B cell (primary cell): ENCODE data around the gene AP3D1. TPM values are rescaled to one million over a fixed set of nuclear protein-coding genes. Genes with fewer than 3 reads are reported as not detected.

Source experiments
- ATAC-seq: fragments of 200-7000 bp; cut with Tn5 transposase; one replicate; pipeline ENCODE4 v1.10.0; 2021; ENCODE audit warnings: low read depth, mild to moderate bottlenecking, moderate number of reproducible peaks, moderate library complexity
- CTCF ChIA-PET: fragments of 350-600 bp; sonication (Branson Sonifier 250); formaldehyde crosslinking; loops from one replicate; lab custom pipeline; 2021; ENCODE audit warnings: antibody characterized with exemption, inconsistent platforms; lab: Charles Lee
- POLR2A ChIA-PET: fragments of 350-600 bp; sonication (Branson Sonifier 250); formaldehyde crosslinking; loops from one replicate; lab custom pipeline; 2021; ENCODE audit warnings: antibody characterized with exemption; lab: Charles Lee
- DNase-seq: peaks from one replicate; pipeline ENCODE4 v3.0.0; 2013
- H2AFZ ChIP-seq: 2 replicates; pipeline ENCODE4 v1.6.1; 2012; ENCODE audit warnings: mild to moderate bottlenecking, low read depth, low read length; ENCODE audit not compliant: insufficient read depth, poor library complexity, severe bottlenecking
- H3K27ac ChIP-seq, 2 donors: 1 replicate in 1 of 2; 2 replicates in 1 of 2; pipeline ENCODE4 v1.5.1; 2012 to 2013; ENCODE audit warnings: low read length in 2 of 2, mild to moderate bottlenecking in 2 of 2, moderate library complexity in 1 of 2
- H3K27me3 ChIP-seq, 4 experiments: fragments of 200-600 bp in 1 of 4; sonication (generic) in 1 of 4; replicated peaks in 1 of 4; 1 replicate in 2 of 4; 2 replicates in 2 of 4; pipeline versions ENCODE4 v1.6.1 to v1.7.0; 2013 to 2016; ENCODE audit warnings: low read length in 3 of 4, mild to moderate bottlenecking in 2 of 4, mixed read lengths in 1 of 4, moderate library complexity in 1 of 4; ENCODE audit not compliant: insufficient read depth in 4 of 4, control insufficient read depth in 3 of 4; ENCODE audit errors: control extremely low read depth in 1 of 4
- H3K36me3 ChIP-seq, 2 experiments: replicated peaks in 1 of 2; 1 replicate in 1 of 2; 2 replicates in 1 of 2; pipeline versions ENCODE4 v1.6.1 to v1.7.1; 2013; ENCODE audit warnings: low read length in 1 of 2; ENCODE audit not compliant: insufficient read depth in 2 of 2, control insufficient read depth in 1 of 2; ENCODE audit errors: control extremely low read depth in 1 of 2, extremely low read depth in 1 of 2
- H3K4me1 ChIP-seq, 2 donors: fragments of 200-600 bp in 1 of 2; sonication (generic) in 1 of 2; 1 replicate in 1 of 2; 2 replicates in 1 of 2; pipeline versions ENCODE4 v1.5.1 to v1.6.1; 2013 to 2017; ENCODE audit warnings: low read length in 2 of 2; ENCODE audit not compliant: control insufficient read depth in 2 of 2, insufficient read depth in 2 of 2
- H3K4me2 ChIP-seq: replicated peaks from 2 replicates; pipeline ENCODE3; 2012; ENCODE audit warnings: mild to moderate bottlenecking, low read depth, low read length; ENCODE audit not compliant: poor library complexity, severe bottlenecking
- H3K4me3 ChIP-seq, 5 experiments: fragments of 200-600 bp in 1 of 5; sonication (generic) in 1 of 5; 1 replicate in 3 of 5; 2 replicates in 2 of 5; pipeline versions ENCODE4 v1.5.1 to v1.7.0; 2011 to 2016; ENCODE audit warnings: low read length in 4 of 5, mild to moderate bottlenecking in 4 of 5, low read depth in 2 of 5, control low read depth in 1 of 5, moderate library complexity in 1 of 5; ENCODE audit not compliant: insufficient read depth in 1 of 5; ENCODE audit errors: control extremely low read depth in 1 of 5, extremely low read depth in 1 of 5
- H3K79me2 ChIP-seq: fragments of 200-600 bp; sonication (generic); one replicate; pipeline ENCODE4 v1.6.0; 2016; ENCODE audit warnings: low read length; ENCODE audit not compliant: control insufficient read depth, insufficient read depth
- H3K9ac ChIP-seq: fragments of 200-600 bp; sonication (generic); 2 replicates; pipeline ENCODE4 v1.6.1; 2017; ENCODE audit warnings: mild to moderate bottlenecking, low read length, moderate library complexity
- H3K9me3 ChIP-seq, 3 donors: one replicate each; pipeline versions ENCODE4 v1.6.1 to v1.7.1; 2013; ENCODE audit warnings: low read length in 2 of 3; ENCODE audit not compliant: control insufficient read depth in 2 of 3, insufficient read depth in 1 of 3; ENCODE audit errors: control extremely low read depth in 1 of 3
- H4K20me1 ChIP-seq: 2 replicates; pipeline ENCODE4 v1.6.0; 2012; ENCODE audit warnings: mild to moderate bottlenecking, low read length; ENCODE audit not compliant: insufficient read depth, control insufficient read depth, poor library complexity, severe bottlenecking
- H3K27ac Mint-ChIP-seq: one replicate; pipeline ENCODE4 v1.8.0; 2021; ENCODE audit warnings: mixed read lengths
- H3K27me3 Mint-ChIP-seq: one replicate; pipeline ENCODE4 v1.8.0; 2021; ENCODE audit warnings: mixed read lengths
- H3K4me1 Mint-ChIP-seq: one replicate; pipeline ENCODE4 v1.8.0; 2021; ENCODE audit warnings: mixed read lengths
- H3K4me3 Mint-ChIP-seq: one replicate; pipeline ENCODE4 v1.8.0; 2021; ENCODE audit warnings: mixed read lengths
- H3K9me3 Mint-ChIP-seq: one replicate; pipeline ENCODE4 v1.8.0; 2022; ENCODE audit warnings: mixed read lengths; ENCODE audit not compliant: insufficient read depth
- EZH2 ChIP-seq: IDR thresholded peaks from 2 replicates; pipeline ENCODE4 v1.6.1; 2012; ENCODE audit warnings: borderline replicate concordance, low read depth, mild to moderate bottlenecking, moderate library complexity, low read length; ENCODE audit not compliant: insufficient read depth, poor library complexity, severe bottlenecking
- WGBS: methylation state at CpG from one replicate; pipeline ENCODE4 v1.1.5; 2013; ENCODE audit warnings: missing lambda C conversion rate; ENCODE audit not compliant: insufficient coverage; 5-methylcytosine and 5-hydroxymethylcytosine counted together
- intact Hi-C: fragments of 100-400 bp; cut with micrococcal nuclease; formaldehyde crosslinking; loops from one replicate; pipeline ENCODE4 v1.10.0; 2022
- polyA plus RNA-seq: library from polyadenylated mRNA; depleted of rRNA; stranded (reverse); fragments of >200 nt; gene quantifications from 2 replicates; pipeline ENCODE4 v1.2.3, GENCODE V29; 2012
- total RNA-seq, 2 donors: library from RNA; stranded (reverse); fragments of 120-200 nt in 1 of 2; gene quantifications; 1 replicate in 1 of 2; 2 replicates in 1 of 2; pipeline versions ENCODE4 v1.2.3 to v1.2.4, GENCODE V29; 2013 to 2022
- TF ChIP-seq, protein P1 (sequence below): fragments of 200-600 bp; IDR thresholded peaks from one replicate; pipeline ENCODE4 v1.8.0; 2022; ENCODE audit warnings: antibody characterized with exemption, mild to moderate bottlenecking

Gene AP3D1
- total and polyA plus RNA-seq, 2 donors (not counting 1 experiment from before 2014, with no cell fraction given), result 96.4 to 114 TPM

DNA sequence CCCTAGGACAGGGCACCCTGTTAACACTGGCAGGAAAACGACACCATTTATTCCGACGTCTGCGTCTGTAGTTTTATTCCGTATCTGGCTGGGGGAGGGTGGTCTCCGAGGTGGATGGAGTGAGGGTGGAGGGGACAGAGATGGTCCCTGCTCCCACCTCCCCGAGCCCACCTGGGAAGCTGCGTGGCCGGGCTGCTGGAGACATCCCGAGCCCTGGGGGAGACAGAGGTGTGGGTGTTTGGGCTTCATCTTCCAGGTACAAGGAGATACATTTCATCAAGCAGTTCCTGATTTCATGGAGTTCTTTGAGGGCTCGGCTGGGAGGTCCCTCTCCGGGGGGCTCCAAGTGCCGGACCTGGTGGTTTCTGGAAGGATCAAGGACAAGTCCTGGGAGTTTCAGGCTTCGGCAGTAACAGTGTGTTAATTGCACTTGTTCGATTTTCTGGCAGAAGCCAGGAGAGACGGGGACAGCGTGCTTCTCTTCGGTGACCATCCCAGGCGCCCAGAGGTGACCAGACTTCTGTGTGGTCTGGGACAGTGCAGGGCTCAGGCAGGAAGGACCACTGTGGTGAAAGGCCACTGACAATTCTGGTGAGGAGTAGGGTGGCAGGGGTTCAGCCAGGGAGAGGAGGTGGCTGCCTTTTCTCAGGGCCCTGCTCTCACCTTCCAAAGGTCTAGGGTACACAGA lies 80.2 kb downstream of the AP3D1 start:
- peak overlapping the region in 1 of 2 donors; percentile 21 for H3K27ac ChIP-seq
- Mint-ChIP-seq H3K4me3 (no peak overlapping the region), H3K9me3 (no peaks in the 10 kb centered on the region), H3K4me1 (peaks cover 58% of the 10 kb centered on the region), H3K27me3 (no peaks in the 10 kb centered on the region), H3K27ac (peak overlapping the region; percentile 69)
- no peak for ATAC-seq
- H2AFZ ChIP-seq, result no peak overlapping the region
- H3K4me1 ChIP-seq, result peaks cover 33 to 59% of the 10 kb centered on the region in 2 donors
- no peak for DNase-seq
- no peaks in the 10 kb centered on the region for H3K27me3 ChIP-seq
- peaks cover 62% of the 10 kb centered on the region for H3K79me2 ChIP-seq
- no peak overlapping the region for H3K4me2 ChIP-seq
- ChIA-PET CTCF (interaction anchor here (0.9 to 10.5 kb wide), 4 partner anchors 8 to 141 kb away, joined by 3 to 96 read pairs (median 4); partner anchors contain the start of gene MOB3A), POLR2A (interaction anchor here (1.0 to 4.9 kb wide), 4 partner anchors 14 to 29 kb away, joined by 9 to 24 read pairs (median 15); no protein-coding TSS in a partner anchor)
- H3K9me3 ChIP-seq, result no peaks in the 10 kb centered on the region
- H3K4me3 ChIP-seq, result no peak overlapping the region
- peaks cover 30% of the 10 kb centered on the region for H4K20me1 ChIP-seq
- no peak overlapping the region for H3K9ac ChIP-seq
- TF ChIP-seq EZH2, result no peak
- TF ChIP-seq, protein P1, sequence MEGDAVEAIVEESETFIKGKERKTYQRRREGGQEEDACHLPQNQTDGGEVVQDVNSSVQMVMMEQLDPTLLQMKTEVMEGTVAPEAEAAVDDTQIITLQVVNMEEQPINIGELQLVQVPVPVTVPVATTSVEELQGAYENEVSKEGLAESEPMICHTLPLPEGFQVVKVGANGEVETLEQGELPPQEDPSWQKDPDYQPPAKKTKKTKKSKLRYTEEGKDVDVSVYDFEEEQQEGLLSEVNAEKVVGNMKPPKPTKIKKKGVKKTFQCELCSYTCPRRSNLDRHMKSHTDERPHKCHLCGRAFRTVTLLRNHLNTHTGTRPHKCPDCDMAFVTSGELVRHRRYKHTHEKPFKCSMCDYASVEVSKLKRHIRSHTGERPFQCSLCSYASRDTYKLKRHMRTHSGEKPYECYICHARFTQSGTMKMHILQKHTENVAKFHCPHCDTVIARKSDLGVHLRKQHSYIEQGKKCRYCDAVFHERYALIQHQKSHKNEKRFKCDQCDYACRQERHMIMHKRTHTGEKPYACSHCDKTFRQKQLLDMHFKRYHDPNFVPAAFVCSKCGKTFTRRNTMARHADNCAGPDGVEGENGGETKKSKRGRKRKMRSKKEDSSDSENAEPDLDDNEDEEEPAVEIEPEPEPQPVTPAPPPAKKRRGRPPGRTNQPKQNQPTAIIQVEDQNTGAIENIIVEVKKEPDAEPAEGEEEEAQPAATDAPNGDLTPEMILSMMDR, result no peak
- H3K36me3 ChIP-seq, result peaks cover 0 to 44% of the 10 kb centered on the region in 2 experiments
- intact Hi-C loops, result no loop called here
- WGBS, result 95% methylated on average over 17 of the region's 19 CpGs

DNA sequence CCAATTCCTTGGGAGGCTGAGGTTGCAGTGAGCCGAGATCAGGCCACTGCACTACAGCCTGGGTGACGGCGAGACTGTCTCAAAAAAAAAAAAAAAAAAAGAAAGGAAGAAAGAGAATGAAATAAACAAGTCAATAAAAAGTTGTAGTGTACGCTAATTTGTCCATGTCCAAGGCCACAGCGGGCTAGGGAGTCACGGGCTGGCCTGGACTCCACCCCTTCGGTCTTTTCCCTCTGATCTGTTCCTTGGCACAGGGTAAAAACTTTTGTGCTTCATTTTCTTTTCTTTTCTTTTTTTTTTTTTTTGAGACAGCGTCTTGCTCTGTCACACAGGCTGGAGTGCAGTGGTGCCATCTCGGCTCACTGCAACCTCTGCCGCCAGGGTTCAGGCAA lies 80.9 kb downstream of the AP3D1 start:
- POLR2A ChIA-PET, result interaction anchor here (0.9 to 4.9 kb wide), 10 partner anchors 10 to 28 kb away, joined by 3 to 24 read pairs (median 4); no protein-coding TSS in a partner anchor
- peaks cover 23% of the 10 kb centered on the region for H4K20me1 ChIP-seq
- no peak for ATAC-seq

More for the DNA sequence above, 80.9 kb downstream of the AP3D1 start:
- Histone ChIP-seq H3K27me3 (no peaks in the 10 kb centered on the region), H3K9ac (no peak overlapping the region), H3K4me3 (no peak overlapping the region), H3K79me2 (peaks cover 55% of the 10 kb centered on the region), H2AFZ (no peak overlapping the region), H3K9me3 (no peaks in the 10 kb centered on the region), H3K27ac (peak overlapping the region in 1 of 2 donors; percentile 64), H3K36me3 (peaks cover 0 to 37% of the 10 kb centered on the region in 2 experiments), H3K4me1 (peaks cover 30 to 57% of the 10 kb centered on the region in 2 donors), H3K4me2 (no peak overlapping the region)
- H3K27ac Mint-ChIP-seq, result peak overlapping the region; percentile 10
- H3K9me3 Mint-ChIP-seq, result no peaks in the 10 kb centered on the region
- H3K4me3 Mint-ChIP-seq, result no peak overlapping the region
- CTCF ChIA-PET, result interaction anchor here (0.6 to 10.5 kb wide), 12 partner anchors 8 to 140 kb away, joined by 3 to 96 read pairs (median 5); partner anchors contain the start of gene MOB3A
- TF ChIP-seq, protein P1, result no peak
- H3K27me3 Mint-ChIP-seq, result no peaks in the 10 kb centered on the region
- no peak for DNase-seq
- 97% methylated on average over 7 of the region's 10 CpGs for WGBS
- H3K4me1 Mint-ChIP-seq, result peaks cover 54% of the 10 kb centered on the region
- intact Hi-C loops, result no loop called here
